ENCODE data around the gene TAF11. TPM values are rescaled to one million over a fixed set of nuclear protein-coding genes. Genes with fewer than 3 reads are reported as not detected.

TAF11 gene
- total and polyA plus RNA-seq, 4 donors, result 7.3 to 16.0 (median 12.1) TPM

DNA sequence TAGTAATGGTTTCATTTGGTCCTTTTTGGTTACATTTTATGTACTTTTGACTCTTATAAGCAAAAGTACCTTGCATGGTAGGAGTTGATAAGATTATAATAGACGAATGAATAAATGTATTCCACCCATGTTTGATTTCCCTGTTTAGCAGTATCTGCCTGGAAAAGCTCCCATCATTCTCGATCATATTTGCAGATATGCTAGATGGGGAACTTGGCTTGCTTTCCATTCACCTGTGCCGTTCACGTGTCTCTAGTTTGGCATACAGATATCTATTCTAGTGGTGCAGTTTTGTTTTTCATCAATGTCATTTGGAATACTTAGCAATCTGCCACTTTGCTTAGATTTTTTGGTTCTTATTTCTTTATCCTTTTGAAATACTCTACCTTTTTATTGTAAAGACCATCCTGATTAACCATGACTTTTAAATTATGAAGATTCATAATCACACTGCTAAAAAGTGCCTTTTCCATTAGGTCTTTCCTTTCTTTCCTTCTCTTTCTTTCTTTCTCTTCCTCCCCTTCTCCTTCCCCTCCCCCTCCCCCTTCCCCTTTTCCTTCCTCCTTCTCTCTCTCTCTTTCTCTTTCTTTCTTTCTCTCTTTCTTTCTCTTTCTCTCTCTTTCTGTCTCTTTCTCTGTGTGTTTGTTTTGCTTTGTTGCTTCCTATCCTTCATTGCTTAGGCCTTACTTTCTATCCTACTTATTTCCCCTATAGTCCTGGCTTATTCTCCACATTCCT is 41.6 kb upstream of the TAF11 start:
- no peak for DNase-seq (ENCODE audit: low spot score)
- Histone ChIP-seq H3K9me3 (ENCODE audit: control insufficient read depth in 4 of 4, low read length in 3 of 4) (no peaks in the 10 kb centered on the region), H3K27me3 (ENCODE audit: control insufficient read depth in 4 of 4, insufficient read depth in 4 of 4, low read length in 3 of 4) (no peaks in the 10 kb centered on the region), H3K27ac (ENCODE audit: low read depth in 1 of 2, low read length in 2 of 2) (no peak overlapping the region), H3K4me1 (ENCODE audit: control insufficient read depth in 4 of 4, insufficient read depth in 4 of 4, low read length in 3 of 4) (peaks cover 0 to under 1% (median 0%) of the 10 kb centered on the region in 4 donors), H3K9ac (ENCODE audit: low read depth in 1 of 2, low read length in 2 of 2) (no peak overlapping the region), H3K36me3 (ENCODE audit: control insufficient read depth in 4 of 4, insufficient read depth in 3 of 4, low read depth in 1 of 4, low read length in 3 of 4) (no peaks in the 10 kb centered on the region), H3K4me3 (ENCODE audit: low read depth in 1 of 3, low read length in 3 of 3) (no peak overlapping the region)
- WGBS, result 80% methylated on average over 4 of the region's 4 CpGs
- TF ChIP-seq HNF4G (IDR thresholded peaks at IDR 0.05), result no peak
- TF ChIP-seq NR2F2 (IDR thresholded peaks at IDR 0.05), result no peak
- TF ChIP-seq FOXA1 (IDR thresholded peaks at IDR 0.05), result no peak
- no peak for TF ChIP-seq TAF1 (conservative IDR thresholded peaks at IDR 0.05)
- TF ChIP-seq YY1 (IDR thresholded peaks at IDR 0.05), result no peak
- TF ChIP-seq, protein P1, sequence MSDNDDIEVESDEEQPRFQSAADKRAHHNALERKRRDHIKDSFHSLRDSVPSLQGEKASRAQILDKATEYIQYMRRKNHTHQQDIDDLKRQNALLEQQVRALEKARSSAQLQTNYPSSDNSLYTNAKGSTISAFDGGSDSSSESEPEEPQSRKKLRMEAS (IDR thresholded peaks at IDR 0.05), result no peak
- no peak for TF ChIP-seq HNF4A (conservative IDR thresholded peaks at IDR 0.05)
- no peak for TF ChIP-seq FOXA2 (IDR thresholded peaks at IDR 0.05)
- TF ChIP-seq, protein P2, sequence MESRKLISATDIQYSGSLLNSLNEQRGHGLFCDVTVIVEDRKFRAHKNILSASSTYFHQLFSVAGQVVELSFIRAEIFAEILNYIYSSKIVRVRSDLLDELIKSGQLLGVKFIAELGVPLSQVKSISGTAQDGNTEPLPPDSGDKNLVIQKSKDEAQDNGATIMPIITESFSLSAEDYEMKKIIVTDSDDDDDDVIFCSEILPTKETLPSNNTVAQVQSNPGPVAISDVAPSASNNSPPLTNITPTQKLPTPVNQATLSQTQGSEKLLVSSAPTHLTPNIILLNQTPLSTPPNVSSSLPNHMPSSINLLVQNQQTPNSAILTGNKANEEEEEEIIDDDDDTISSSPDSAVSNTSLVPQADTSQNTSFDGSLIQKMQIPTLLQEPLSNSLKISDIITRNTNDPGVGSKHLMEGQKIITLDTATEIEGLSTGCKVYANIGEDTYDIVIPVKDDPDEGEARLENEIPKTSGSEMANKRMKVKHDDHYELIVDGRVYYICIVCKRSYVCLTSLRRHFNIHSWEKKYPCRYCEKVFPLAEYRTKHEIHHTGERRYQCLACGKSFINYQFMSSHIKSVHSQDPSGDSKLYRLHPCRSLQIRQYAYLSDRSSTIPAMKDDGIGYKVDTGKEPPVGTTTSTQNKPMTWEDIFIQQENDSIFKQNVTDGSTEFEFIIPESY (IDR thresholded peaks at IDR 0.05), result no peak
- TF ChIP-seq, protein P3, sequence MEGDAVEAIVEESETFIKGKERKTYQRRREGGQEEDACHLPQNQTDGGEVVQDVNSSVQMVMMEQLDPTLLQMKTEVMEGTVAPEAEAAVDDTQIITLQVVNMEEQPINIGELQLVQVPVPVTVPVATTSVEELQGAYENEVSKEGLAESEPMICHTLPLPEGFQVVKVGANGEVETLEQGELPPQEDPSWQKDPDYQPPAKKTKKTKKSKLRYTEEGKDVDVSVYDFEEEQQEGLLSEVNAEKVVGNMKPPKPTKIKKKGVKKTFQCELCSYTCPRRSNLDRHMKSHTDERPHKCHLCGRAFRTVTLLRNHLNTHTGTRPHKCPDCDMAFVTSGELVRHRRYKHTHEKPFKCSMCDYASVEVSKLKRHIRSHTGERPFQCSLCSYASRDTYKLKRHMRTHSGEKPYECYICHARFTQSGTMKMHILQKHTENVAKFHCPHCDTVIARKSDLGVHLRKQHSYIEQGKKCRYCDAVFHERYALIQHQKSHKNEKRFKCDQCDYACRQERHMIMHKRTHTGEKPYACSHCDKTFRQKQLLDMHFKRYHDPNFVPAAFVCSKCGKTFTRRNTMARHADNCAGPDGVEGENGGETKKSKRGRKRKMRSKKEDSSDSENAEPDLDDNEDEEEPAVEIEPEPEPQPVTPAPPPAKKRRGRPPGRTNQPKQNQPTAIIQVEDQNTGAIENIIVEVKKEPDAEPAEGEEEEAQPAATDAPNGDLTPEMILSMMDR (IDR thresholded peaks at IDR 0.05; ENCODE audit: low read depth, low read length, missing input control), result no peak
- TF ChIP-seq, protein P4, sequence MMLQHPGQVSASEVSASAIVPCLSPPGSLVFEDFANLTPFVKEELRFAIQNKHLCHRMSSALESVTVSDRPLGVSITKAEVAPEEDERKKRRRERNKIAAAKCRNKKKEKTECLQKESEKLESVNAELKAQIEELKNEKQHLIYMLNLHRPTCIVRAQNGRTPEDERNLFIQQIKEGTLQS (IDR thresholded peaks at IDR 0.05), result no peak
- TF ChIP-seq, protein P5, sequence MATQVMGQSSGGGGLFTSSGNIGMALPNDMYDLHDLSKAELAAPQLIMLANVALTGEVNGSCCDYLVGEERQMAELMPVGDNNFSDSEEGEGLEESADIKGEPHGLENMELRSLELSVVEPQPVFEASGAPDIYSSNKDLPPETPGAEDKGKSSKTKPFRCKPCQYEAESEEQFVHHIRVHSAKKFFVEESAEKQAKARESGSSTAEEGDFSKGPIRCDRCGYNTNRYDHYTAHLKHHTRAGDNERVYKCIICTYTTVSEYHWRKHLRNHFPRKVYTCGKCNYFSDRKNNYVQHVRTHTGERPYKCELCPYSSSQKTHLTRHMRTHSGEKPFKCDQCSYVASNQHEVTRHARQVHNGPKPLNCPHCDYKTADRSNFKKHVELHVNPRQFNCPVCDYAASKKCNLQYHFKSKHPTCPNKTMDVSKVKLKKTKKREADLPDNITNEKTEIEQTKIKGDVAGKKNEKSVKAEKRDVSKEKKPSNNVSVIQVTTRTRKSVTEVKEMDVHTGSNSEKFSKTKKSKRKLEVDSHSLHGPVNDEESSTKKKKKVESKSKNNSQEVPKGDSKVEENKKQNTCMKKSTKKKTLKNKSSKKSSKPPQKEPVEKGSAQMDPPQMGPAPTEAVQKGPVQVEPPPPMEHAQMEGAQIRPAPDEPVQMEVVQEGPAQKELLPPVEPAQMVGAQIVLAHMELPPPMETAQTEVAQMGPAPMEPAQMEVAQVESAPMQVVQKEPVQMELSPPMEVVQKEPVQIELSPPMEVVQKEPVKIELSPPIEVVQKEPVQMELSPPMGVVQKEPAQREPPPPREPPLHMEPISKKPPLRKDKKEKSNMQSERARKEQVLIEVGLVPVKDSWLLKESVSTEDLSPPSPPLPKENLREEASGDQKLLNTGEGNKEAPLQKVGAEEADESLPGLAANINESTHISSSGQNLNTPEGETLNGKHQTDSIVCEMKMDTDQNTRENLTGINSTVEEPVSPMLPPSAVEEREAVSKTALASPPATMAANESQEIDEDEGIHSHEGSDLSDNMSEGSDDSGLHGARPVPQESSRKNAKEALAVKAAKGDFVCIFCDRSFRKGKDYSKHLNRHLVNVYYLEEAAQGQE (IDR thresholded peaks at IDR 0.05), result no peak
- TF ChIP-seq JUND (IDR thresholded peaks at IDR 0.05), result no peak
- TF ChIP-seq GABPA (IDR thresholded peaks at IDR 0.05 in 1 of 2, conservative IDR thresholded peaks at IDR 0.05 in 1 of 2), result no peak
- TF ChIP-seq RXRA (IDR thresholded peaks at IDR 0.05), result no peak
- no peak for TF ChIP-seq RAD21 (IDR thresholded peaks at IDR 0.05)
- no peak for TF ChIP-seq SP1 (IDR thresholded peaks at IDR 0.05)

Measured in liver (tissue), 9 donors.